Stomach (tissue), 4 donors: ENCODE measurements around the gene EREG.

ENCODE experiments used
- CTCF ChIP-seq, 7 experiments: fragments of 450-650 bp in 4 of 7; fragments of 200-600 bp in 3 of 7; sonication (generic) in 3 of 7; IDR thresholded peaks; one replicate each; pipeline ENCODE4 v1.5.1; 2016 to 2019; ENCODE audit warnings: antibody characterized with exemption in 7 of 7, control low read depth in 2 of 7, mild to moderate bottlenecking in 1 of 7
- EP300 ChIP-seq: sonication (generic); formaldehyde crosslinking; IDR thresholded peaks from one replicate; pipeline ENCODE4 v1.6.1; 2017; ENCODE audit warnings: antibody characterized with exemption
- POLR2A ChIP-seq, 4 donors: fragments of 450-650 bp; IDR thresholded peaks; one replicate each; pipeline ENCODE4 v1.6.1; 2016; ENCODE audit warnings: antibody characterized with exemption in 4 of 4, control low read depth in 2 of 4, mild to moderate bottlenecking in 1 of 4, moderate library complexity in 1 of 4
- POLR2AphosphoS5 ChIP-seq, 3 donors: sonication (generic); formaldehyde crosslinking; IDR thresholded peaks; one replicate each; pipeline ENCODE4 v1.6.1; 2016; ENCODE audit warnings: antibody characterized with exemption in 3 of 3

- TF ChIP-seq CTCF (IDR thresholded peaks at IDR 0.05), result no peak
- TF ChIP-seq POLR2AphosphoS5 (IDR thresholded peaks at IDR 0.05), result no peak
- TF ChIP-seq POLR2A (IDR thresholded peaks at IDR 0.05), result no peak
- TF ChIP-seq EP300, result no peak
Measured at GRCh38 chr4:74366367-74366911, 1.5 kb downstream of the EREG start.
